HG02943 (cell line): ENCODE data around the gene GFOD1.

Experiments used
- ATAC-seq: cut with Tn5 transposase; IDR thresholded peaks from one replicate; pipeline ENCODE4 v1.9.1; 2021; ENCODE audit warnings: mild to moderate bottlenecking, low read depth, moderate library complexity; ENCODE audit not compliant: unreplicated experiment

GFOD1 gene

DNA sequence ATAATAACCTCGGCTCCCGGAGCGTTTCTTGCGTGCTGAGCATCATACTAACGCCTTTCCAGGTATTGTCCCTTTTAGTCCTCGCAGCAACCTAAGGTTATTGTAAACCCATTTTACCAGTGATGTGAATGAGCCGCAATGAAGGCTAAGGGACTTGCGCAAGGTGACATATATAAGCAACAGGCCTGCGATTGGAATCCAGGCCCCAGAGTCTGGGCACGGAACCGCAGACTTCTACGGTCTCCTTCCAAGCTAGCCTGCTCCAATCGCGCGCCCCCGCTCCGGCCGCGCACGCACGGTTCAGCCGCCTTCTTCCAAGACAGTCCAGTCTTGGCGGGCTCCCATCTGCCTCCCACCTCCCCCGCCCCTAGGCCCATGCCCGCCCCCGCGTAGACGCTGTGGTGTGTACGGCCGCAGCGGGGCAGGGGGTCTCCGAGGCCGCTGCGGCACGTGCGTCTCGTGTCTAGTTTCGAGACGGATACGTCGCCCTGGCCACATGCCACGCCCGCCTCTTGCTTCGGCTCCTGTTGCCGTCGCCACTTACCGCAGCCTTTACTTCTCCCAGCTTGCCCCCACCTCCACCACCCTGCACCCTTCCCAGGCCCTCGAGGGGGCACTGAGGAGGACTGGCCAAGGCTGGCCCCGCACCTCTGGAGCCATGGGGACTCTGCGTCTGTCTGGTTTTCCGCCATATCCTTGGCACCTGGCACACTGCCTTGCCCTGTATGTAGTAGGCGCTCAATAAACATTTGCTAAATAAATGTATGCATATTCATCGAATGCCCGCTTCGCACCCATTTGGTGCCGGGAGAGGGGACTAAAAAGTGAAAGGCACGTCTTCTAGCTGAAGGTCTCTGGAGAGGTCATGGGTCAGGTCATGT, 855 bp upstream of the GFOD1 start:
- no peak for ATAC-seq

DNA sequence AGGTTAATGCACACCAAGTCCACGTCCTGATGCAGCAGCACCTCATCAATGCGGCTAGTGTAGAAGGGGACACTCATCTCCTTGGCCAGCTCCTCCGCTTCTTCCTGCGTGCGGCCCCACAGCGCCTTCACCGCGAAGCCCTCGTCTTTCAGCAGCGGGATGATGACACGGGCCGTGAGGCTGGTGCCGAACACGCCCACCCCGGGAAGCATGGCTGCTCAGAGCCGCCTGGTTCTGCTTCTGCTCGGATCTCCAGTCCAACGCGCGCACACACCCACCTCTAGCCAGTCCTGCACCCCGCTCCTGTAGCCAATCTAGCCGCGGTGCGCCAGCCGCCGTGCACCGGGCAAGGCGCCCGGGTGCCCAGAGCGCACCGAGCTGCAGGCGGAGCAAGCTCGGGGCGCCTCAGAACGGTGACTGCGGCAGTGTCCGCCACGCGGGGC, 700 bp downstream of the GFOD1 start:
- ATAC-seq, result peak; percentile 25

DNA sequence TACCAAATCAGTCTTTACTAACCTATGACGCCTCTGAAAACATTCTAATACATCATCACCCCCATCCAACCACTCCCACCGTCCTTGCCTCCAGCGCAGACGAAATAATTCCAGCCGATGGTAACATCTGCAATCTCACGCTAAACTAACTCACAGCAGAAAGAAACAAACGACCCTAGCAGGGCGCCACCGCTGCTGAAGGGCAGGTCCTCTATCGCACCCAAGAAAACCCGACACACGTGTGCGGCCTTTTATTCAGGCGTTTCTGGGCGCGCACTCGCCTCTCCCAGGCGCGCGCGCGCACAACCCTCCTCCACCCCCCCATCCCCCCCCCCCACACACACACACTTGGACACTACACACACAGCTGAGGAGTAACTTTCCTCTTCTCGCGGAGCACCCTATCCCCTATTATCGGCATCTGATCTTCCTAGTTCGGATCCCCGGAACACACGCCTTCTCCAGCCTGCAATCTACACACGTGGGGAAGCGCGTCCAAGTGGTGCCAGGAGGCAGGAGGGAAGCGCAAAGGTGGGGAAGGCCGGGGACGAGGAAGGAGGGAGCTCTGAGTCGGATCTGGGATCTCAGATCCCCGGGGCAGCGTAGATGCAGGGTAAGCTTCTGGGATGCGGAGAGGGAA, 1.4 kb downstream of the GFOD1 start:
- no peak for ATAC-seq

DNA sequence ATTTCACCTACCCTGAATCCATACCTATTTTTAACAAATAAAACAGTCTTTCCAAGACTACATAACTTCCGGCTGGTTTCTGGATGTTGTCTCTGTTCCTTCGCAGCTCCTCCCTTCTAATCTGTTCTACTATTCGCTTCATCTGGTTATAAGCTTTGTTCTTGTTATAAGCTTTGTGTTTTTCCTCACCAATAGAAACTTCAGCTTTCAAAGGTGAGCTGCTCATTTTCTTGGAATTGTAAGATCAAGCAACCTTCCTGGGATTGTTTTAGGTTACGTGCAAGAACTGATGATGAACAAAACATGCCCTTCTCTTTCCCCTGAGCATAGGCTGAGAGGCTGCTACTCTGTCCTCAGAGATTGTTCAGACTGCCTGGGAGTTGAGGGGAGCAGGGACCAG, 2.1 kb downstream of the GFOD1 start:
- no peak for ATAC-seq

DNA sequence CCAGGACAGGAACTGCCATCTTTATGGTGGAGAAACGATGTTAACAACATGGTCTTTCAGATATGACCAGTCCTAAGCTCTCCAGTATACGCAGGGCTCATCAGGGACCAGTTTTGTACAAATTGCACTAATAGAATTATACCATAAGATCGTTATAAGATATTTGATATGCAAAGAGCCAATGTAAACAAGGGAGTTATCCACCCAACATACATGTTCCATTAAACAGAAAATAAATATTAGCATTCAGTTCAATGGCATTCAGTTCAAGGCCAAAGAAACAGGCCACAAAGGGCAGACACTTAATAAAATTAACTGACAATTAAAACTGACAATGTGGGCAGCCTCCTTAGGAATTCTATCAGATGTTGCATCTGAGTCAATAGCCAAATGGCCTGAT, 2.6 kb downstream of the GFOD1 start:
- no peak for ATAC-seq

DNA sequence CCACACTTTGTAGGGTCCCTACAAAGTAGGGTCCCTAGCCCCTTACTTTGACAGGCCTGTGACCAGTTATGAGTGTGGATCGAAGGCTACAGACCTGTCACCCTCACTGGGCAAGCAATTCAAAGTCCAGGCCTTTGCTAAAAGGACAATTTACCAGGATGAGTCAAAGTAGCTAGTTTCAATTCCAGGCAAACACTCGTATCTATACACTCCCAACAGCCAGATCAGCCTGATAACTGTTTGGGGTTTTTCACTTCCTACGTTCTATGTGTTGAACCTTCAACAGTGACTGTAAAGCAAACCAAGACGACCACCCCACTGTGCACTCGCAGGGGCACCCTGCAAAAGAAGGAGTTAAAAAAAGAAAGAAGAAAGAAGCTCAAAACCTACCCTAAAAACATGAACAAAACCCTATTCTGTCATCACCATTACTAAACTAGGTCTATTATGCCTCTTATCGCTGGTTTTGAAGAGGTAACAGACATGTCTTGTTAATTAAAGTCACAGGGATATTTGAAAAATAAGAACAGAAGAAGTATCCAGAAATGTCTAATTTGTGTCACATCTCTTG, 3.2 kb downstream of the GFOD1 start:
- no peak for ATAC-seq

DNA sequence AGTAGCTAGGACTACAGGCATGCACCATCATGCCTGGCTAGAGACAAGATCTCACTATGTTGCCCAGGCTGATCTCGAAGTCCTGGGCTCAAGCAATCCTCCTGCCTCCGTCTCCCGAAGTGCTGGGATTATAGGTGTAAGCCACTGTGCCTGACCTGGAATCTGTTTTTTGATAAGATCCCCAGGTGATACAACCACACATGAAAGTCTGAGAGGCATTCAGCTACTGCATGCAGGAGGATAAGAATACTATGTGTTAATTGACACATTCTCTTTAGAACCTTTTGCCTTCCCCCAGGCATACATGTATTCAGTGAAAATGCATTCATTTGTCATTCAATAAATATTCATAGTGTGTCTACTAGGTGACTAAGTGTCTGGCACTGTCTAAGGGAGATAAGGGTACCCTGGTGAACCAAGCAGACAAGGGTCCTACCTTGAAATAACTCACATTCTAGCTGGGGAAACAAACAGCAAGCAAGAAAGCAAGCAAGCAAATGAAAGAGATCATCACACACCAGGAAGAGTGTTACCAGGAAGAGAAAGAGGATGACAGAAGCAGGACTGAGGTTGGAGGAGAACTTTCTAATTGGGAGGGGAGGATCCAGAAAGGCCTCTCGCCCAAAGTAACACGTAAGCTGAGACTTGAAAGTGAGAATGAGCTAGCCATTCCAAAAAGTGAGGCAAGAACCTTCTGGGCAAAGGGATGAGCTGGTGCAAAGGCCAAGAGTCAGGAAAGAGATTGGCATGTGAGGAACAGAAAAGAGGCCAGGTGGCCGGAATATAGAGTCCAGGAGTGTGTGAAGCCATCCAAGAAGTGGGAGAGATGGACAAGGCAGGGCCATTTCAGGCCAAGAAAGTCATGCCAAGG, 6.5 kb downstream of the GFOD1 start:
- ATAC-seq, result no peak

DNA sequence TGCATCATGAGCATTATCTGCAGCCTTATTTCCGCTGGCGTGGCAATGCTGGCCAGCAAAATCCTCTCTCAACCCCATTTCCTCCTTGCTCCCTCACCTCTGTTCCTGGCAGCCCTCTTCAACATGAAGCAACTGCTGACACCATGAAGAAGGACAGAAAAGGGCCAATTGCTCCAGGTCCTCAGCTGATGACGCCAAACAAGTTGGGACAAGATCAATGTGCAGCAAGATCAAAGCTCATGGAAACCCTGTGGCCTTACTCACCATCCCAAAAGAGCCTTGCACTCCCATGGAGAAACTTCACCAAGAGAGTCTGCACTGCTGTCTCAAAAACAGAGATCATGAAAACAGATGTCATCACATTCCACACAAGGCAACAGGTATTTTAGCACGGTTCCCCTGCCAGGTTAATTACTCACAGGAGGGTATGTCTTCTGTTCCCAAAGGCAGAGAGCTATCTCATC, 7.4 kb downstream of the GFOD1 start:
- ATAC-seq, result no peak

DNA sequence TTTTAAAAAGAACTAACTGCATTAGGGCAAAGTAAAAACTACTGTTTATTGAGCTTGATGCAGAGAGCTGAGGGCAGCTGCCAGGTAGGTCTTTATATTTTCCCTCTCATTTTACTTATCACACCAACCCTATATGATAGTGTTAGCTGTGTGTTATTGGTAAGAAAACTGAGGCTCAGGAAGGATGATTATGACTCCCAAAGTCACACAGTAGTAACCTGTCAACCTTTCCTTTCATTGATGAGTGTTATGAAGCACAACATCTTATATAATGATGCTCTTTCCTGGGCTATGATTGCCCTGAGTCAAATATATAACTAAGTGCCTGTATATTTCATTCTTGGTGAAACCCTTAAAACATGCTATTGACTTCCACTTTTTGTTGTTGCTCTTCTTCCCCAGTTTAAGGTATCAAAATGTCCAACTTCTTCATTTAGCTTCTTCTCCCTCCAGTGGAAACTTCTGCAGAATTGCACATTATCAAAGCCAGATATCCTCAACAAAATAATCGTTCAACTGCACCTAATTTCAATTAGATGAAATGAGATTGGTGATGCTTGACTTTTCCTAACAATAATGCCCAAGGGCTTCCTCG, 8.1 kb downstream of the GFOD1 start:
- ATAC-seq, result no peak

DNA sequence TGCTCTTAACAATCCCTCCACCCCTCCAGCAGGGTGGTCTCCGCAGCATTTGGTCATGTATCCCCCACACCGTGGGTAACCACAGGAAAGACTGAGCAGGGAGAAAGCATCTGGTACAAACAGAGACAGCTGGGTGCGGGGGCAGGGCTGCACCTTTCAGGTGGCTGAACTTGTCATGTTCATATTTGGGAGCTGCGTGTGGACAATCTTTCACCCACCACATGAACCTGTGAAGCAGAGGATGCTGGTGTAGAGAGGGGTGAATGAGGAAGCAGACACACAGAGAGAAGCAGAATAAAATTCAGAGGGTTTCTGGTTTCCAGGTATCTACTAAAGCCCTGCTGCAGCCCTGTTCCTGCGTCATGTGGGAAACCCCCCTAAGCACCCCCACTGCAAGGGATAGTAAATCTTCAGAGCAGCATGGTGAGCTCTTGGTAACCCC, 8.9 kb downstream of the GFOD1 start:
- ATAC-seq, result no peak

DNA sequence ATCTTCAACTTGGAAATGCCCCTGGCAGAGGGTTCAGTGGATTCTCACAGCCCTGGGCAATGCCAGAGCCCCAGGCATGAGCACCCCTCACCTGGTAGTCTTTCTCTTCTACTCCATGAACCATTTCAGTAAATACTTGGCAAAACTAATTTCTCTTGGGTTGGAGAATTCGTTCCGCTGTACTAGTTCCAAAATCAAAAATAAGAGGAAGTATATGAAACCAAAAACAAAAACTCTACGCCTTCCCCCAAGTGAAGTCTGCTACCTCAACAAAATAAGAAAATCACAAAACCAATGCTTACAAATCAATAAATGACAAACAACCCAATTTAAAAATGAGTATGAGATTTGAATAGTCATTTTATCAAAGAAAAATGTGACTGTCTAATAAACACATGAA, 12.6 kb downstream of the GFOD1 start:
- ATAC-seq, result no peak

DNA sequence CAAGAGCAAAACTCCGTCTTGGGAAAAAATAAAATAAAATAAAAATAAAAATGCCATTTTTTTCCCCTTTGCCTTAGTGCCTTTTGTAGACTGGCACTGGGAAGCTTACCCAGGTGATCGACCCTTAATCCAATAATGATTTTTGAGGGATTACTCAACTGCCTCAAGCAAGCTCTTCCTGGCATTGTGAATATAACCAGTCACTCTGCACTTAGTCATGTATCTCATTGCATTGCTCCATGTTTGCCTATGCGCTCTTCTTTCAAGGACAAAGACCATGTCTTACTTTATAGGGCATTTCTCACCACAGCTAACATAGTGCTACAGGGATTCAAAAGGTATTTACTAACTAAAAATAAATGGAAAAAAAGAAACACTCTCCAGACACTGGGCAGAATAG, 13.0 kb downstream of the GFOD1 start:
- ATAC-seq, result no peak

DNA sequence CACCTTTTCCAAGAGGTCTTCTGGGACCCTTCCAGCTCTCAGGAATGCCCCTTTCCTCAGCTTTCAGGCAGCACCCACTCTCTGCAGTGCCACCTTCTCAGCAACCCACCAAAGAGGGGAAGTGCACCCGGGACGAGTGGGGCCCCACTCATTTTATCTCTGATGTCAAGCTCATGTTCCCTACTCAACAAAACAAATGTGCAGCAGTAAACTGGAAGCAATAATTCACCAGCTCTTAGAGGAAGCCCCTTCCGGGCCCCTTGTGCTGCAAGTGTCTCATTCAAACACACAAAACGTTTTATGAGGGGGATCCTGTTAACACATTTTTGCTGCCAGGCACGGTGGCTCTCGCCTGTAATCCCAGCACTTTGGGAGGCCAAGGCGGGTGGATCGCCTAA, 13.6 kb downstream of the GFOD1 start:
- ATAC-seq, result no peak

DNA sequence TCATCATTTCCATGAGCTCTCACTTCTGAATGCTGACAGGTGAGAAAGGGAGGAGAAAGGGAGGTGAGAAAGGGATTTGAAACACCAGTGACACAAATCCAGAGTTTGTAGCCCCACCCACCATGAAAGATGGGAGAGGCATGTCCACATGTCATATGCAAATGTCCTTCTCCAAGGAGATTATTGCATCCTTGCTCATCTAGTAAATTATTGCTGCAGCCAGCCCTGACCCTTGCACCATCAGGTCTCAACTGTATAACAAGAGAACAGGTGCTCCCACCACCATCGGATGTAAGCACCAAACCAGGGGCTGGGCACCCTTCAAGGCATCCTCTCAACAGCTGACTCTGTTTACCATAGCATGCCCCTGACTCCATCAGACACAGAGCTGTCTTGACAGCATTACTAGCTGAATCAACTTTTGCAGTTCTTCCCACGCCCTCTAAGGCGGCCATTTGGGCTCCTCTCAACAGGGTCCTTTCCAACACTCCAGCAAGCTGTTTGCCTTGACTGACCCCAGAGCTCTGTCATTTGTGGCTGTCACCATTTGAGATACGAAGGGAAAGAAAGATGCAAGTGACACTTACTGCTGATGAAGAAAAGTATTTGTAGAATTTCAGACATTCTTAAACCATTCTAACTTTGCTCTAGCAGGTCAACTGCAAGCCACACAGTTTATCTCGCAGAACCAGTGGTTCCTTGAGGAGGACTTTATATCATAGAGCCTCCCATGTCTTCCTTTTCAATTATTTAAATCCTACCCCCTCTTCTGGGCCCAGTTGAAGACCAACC, 14.2 kb downstream of the GFOD1 start:
- no peak for ATAC-seq

DNA sequence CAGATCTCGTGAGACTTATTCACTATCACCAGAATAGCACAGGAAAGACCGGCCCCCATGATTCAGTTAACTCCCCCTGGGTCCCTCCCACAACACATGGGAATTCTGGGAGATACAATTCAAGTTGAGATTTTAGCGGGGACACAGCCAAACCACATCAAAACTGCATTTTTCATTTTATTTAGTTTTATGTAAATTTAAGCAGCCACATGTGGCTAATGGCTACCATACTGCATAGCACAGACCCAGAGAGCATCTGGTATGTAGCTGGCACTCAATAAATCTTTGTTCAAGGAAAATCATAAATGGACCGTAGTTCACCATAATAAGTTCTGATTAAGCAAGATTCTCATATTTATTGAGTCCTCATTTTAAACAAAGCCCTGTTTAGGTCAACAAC, 15.3 kb downstream of the GFOD1 start:
- ATAC-seq, result no peak

DNA sequence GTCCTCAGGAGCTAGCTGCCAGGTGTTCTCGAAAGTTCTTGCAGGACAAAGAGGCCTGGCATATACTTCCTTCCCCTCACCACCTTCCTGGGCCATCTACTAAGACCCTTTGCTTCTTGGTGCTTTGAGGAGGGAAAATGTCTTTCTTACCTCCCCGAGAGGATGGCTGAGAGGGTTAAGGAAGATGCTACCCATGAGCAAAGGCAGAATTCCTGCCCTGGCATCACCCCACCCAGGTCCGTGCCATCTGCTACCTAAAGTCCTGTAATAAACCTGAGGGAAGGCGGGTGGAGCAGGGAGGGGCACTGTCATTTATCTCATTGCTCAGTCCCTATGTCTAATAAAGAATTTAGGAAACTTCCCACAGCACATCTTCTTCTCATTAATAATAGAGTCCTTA, 16.2 kb downstream of the GFOD1 start:
- no peak for ATAC-seq

DNA sequence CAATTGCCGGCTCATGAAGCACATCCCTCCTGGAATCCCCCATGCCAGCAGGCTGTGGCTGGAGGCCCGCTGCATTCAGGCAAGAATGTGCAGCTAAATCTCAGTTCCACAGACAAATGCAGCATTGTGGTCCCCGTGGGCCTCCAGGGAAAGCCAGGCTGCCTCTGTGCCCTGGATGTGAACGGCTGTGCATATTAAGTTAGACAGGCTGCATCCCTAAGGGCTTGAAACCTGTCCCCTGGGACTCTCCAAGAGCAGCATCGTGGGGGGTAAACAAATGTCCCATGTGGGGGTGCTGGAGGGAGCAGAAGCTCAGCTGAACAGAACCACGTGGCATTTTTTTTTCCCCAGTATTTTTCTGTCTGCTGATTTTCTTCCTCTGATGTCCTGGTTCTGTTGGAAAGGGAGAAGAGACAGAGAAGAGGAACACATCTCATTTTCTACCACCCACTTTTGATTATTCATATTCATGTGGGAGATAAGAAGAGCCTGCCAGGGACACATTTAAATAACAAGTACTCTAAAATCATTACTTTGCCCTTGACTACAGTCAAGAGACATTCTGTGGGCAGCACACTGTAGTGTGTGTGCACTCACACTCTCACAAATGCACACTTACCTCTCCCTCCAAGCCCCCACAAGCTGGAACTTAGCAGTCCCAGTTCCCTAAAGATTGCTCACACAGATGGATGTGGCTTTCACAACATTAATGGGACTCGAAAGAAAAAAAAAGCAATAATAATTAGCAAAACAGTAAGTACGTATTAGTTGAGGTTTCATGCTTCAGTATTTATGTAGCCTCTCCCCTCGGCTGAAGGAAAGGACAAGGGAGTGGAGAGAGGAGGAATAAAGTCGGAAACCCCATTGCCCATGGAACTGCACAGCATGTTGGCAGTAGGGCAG, 16.9 kb downstream of the GFOD1 start:
- no peak for ATAC-seq

DNA sequence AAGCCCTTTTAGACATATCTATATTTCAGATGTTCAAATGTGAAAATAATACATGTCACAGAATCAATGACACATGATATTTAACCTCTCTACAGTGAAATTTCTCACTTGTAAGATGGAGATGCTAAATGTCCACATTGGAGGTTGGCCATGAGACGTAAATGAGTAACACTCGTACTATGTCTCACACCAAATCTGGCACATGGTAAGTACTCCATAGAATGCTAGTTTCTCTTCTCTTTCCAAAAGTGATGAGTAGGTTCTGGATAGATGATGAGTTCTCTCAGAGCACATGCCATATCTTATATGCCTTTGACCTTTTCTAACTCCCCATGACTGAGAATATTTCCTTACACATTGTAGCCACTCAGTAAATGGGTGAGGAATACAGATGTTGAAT, 17.7 kb downstream of the GFOD1 start:
- ATAC-seq, result no peak
